ENCODE results near the gene TMTC3.

The TMTC3 gene

GRCh38 chr12:88227263-88227662 is 85.2 kb downstream of the TMTC3 start:
- DNase-seq (ENCODE audit: low read depth in 2 of 2) = no peak

DNA sequence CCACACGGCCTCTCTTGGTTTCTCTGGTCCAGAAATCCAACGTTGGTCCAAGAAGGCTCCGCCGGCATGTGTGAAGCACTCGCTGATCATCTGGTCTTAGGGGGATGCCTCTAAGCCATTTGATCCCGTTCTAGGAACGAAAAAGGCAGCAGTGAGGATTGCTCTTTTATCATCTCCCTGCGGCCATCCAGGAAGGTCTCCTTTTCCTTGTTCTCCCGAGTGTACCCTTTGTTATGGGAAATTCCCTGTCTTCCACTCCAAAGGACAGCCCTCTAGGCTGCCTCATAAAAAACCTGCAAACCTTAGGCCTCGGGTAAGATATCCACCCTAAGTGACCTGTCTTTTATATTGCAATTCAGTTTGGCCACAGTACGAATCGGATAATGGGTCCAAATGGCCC is 85.8 kb downstream of the TMTC3 start:
- no peak for DNase-seq (ENCODE audit: low read depth in 2 of 2)

DNA sequence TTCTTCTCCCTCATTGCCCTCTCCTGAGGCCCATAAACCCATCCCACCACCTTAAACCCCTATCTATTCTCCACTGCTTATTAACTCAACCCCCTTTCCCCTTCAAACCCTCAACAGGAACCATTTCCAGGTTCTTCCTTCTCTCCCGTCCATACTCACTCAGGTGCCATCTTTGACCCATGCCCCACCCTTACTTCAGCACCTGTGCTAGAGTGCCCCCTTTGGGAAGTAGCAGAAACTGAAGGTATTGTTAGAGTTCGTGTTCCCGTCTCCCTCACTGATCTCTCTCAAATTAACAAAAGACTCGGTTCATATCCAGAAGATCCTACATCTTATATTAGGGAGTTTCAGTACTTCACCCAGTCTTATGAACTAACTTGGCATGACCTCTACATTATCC is 86.6 kb downstream of the TMTC3 start:
- DNase-seq (ENCODE audit: low read depth in 2 of 2) = no peak

DNA sequence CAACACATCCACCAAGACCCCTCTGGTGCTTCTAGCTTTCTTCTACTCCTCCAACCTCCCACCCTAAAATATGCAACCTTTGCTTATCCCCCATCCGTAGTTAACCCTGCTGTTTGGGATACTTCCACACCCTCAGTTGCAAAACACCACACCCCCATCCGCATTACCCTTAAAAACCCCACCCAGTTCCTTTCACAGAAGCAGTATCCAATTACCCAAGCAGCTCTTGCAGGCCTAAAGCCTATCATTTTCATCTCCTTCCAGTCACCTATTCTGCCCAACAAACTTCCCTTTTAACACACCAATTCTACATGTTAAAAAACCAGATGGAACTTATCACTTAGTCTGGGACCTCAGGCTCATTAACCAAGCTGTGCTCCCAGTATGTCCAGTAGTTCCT is 88.2 kb downstream of the TMTC3 start:
- no peak for DNase-seq (ENCODE audit: low read depth in 2 of 2)

DNA sequence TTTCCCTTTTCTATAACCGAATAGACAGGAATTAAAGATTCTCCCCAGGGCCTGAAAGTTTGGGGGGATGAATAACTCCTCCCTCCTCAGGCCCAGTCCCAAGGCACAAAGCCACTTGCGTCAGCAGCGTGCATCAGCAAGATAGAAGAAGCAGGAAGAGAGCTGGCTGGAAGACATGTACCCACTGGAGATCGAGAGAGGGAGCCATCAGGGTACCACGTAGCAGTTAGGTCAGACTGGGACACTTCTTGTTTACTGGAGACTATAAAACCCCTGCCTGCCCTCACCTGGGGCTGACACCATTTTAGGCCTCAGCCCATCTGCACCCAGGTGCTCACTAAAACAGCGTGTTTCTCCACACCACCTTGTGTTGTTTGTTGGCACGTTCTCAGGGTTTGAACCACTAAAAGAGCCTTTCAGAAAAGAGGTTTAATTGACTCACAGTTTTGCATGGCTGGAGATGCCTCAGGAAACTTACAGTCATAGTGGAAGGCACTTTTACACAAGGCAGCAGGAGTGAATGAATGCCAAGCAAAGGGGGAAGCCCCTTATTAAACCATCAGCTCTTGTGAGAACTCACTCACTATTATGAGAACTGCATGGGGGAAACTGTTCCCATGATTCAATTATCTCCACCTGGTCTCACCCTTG is 93.2 kb downstream of the TMTC3 start:
- peak in 1 of 2 experiments; percentile 9 for DNase-seq (ENCODE audit: low read depth in 2 of 2)

DNA sequence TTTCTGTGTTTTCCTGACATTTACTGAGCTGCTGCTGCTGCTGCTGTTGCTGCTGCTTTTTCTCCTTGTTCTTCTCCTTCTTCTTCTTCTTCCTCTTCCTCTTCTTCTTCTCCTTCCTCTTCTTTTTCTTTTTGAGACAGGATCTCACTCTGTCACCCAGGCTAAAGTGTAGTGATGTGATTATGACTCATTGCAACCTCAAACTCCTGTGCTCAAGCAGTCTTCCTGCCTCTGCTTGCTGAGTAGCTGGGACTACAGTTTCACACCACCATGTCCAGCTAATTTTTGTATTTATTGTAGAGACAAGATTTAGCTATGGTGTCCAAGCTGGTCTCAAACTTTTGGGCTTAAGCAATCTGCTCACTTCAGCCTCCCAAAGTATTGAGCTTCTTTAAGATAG is 95.8 kb downstream of the TMTC3 start:
- no peak for DNase-seq (ENCODE audit: low read depth in 2 of 2)

DNA sequence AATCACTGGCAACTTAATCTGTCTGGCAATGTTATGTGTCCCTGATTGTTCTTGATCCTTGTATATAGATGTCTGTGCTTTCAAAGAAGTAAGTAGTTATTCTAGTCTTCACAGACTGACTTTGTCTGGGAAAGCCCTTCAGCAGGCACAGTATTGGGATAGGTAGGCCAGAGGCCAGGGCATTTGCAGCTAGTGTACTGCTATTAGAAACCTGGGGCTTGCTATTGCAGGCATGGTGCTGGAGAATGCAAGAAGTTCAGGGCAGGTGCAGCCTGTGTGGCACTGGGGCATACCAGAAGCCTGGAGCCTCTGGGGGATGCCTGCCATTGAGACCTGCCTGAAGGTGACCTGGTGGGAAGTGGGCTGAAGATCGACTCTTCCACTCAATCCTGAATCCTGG is 96.3 kb downstream of the TMTC3 start:
- no peak for DNase-seq (ENCODE audit: low read depth in 2 of 2)

DNA sequence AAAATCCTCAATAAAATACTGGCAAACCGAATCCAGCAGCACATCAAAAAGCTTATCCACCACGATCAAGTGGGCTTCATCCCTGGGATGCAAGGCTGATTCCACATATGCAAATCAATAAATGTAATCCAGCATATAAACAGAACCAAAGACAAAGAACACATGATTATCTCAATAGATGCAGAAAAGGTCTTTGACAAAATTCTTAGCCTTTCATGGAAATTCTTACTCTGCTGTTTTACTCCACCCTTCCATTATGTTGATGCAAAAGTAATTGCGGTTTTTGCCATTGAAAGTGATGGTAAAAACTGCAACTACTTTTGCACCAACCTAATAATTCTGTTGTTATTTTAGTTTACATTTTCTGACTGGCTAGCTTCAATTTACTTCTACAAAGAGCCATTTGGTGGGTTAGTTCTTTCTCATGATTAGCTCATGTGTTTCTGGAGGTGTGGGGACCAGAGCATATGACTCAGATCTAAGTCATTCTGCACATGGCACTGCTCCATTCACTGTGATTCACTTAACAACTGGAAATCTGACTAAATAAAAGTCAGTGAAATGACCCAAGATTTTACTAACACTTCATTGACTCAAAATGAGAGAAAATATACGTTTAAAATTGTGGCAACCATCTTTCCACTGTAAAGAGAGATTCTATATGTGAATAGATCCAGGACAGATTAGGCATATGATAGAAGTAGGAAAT is 99.9 kb downstream of the TMTC3 start:
- DNase-seq (ENCODE audit: low read depth in 2 of 2) = peak in 1 of 2 experiments; percentile 22

- DNase-seq (ENCODE audit: low read depth in 2 of 2) = no peak
Measured at GRCh38 chr12:88242571-88242925, 100.4 kb downstream of the TMTC3 start.

DNA sequence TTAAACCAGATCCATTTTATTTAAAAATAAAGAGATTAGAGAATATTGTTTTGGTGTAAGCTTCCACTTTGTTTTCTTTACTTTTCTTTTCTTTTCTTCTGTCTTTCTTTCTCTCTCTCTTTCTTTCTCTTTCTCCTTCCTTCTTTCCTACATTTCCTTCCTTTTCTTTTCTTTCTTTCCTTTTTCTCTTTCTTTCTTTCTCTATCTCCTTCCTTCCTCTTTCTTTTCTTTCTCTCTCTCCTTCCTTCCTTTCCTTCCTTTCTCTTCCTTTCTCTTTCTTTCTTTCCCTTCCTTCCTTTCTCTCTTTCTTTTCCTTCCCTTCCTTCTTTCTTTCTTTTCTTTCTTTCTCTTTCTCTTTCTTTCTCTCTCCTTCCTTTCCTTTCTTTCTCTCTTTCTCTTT is 100.8 kb downstream of the TMTC3 start:
- no peak for DNase-seq (ENCODE audit: low read depth in 2 of 2)

GRCh38 chr12:88243982-88244381 is 101.9 kb downstream of the TMTC3 start:
- DNase-seq (ENCODE audit: low read depth in 2 of 2) = no peak

DNA sequence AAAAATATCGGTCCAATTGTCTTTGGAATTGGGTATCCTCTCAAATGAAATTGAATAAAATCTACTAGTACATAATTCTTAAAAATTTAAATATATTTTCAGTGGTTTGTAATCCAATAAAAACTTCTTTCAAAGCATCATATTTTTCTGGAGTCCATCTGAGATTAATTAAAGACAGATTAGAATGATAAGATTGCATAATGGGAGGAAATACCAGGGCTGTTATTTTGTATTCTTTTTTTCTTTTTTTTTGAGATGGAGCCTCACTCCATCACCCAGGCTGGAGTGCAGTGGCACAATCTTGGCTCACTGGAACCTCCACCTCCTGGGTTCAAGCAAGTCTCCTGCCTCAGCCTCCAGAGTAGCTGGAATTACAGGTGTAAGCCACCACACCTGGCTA is 103.8 kb downstream of the TMTC3 start:
- no peak for DNase-seq (ENCODE audit: low read depth in 2 of 2)

DNA sequence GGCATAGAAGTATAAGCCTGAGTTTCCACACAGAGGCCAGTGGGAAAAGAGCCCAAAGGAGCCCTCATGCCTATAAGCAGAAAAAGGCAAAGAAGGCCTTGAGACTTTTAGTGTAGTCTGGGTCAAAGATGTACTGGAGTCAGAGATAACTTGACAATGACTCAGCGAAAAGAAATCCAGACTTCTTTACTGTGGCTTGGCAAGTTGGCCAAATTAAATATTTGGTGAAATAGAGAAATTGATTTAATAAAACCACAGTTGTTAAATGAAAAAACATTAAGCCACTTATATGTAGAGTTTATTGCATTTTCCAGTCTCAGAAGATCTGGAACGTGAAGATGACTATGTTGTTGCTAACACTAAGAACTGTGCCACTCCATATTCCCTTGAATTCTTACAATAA is 105.1 kb downstream of the TMTC3 start:
- DNase-seq (ENCODE audit: low read depth in 2 of 2) = no peak

DNA sequence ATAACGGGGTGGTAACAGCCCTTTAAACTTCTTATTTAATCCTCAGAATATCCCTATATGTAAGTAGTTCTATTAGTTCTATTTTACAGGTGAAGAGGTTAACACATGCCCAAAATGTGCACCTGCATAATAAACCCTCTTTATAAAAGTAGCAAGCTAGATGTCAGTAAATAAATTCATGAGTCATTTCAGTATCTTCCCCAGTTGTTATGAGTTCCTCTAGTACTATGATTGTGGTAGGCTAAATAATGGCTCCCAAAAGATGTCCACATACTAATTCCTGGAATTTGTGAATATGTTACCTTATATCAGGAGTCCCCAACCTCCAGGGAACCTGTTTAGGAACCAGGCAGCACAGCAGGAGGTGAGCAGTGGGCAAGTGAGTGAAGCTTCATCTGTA is 106.5 kb downstream of the TMTC3 start:
- DNase-seq (ENCODE audit: low read depth in 2 of 2) = no peak
